GM10266 (cell line): ENCODE measurements around the gene MPST.

ENCODE experiments used
- DNase-seq: peaks from one replicate; pipeline ENCODE4 v3.0.0; 2012; ENCODE audit errors: extremely low spot score
- TF ChIP-seq, protein P1 (sequence below): IDR thresholded peaks from 2 replicates; pipeline ENCODE4 v1.5.1; 2012; ENCODE audit warnings: mild to moderate bottlenecking, low read depth; ENCODE audit not compliant: control insufficient read depth, insufficient read depth; ENCODE audit errors: missing control alignments

Gene MPST

DNA sequence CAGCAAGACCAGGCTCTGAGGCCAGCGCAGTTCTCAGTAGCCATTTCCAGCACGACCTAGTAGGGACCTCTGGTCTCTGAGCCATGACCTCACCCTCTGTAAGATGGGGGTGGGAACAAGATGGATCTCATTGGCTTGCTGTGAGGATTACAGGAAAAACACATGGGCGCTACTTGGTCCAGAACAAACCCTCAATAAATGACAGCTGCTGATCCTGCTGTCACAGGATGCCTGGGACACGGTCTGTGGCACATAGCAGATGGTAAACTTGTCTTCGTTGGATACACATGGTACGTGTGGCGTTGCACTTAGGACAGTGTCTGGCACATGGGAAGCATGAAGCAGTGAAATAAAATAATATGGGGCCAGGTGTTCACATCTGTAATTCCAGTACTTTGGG lies 27.5 kb downstream of the MPST start:
- TF ChIP-seq, protein P1, sequence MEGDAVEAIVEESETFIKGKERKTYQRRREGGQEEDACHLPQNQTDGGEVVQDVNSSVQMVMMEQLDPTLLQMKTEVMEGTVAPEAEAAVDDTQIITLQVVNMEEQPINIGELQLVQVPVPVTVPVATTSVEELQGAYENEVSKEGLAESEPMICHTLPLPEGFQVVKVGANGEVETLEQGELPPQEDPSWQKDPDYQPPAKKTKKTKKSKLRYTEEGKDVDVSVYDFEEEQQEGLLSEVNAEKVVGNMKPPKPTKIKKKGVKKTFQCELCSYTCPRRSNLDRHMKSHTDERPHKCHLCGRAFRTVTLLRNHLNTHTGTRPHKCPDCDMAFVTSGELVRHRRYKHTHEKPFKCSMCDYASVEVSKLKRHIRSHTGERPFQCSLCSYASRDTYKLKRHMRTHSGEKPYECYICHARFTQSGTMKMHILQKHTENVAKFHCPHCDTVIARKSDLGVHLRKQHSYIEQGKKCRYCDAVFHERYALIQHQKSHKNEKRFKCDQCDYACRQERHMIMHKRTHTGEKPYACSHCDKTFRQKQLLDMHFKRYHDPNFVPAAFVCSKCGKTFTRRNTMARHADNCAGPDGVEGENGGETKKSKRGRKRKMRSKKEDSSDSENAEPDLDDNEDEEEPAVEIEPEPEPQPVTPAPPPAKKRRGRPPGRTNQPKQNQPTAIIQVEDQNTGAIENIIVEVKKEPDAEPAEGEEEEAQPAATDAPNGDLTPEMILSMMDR = no peak
- DNase-seq = no peak

DNA sequence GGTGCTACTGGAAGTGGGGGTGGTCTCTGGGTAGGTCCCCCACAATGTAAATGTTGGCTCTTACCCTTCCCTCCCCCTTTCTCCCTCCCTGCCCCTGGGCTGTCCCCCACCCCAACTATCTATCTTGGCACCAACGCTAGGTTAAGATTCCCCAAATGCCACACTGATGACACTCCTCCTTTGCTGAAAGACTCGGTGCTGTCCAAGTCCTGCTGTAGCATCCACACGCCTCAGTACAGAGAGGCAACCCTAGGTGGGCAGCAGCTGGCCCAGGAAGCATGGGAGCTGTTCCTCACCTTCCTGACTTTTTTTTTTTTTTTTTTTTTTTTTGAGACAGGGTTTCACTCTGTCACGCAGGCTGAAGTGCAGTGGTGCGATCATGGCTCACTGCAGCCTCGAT lies 28.6 kb downstream of the MPST start:
- no peak for DNase-seq
- TF ChIP-seq, protein P1 = no peak

DNA sequence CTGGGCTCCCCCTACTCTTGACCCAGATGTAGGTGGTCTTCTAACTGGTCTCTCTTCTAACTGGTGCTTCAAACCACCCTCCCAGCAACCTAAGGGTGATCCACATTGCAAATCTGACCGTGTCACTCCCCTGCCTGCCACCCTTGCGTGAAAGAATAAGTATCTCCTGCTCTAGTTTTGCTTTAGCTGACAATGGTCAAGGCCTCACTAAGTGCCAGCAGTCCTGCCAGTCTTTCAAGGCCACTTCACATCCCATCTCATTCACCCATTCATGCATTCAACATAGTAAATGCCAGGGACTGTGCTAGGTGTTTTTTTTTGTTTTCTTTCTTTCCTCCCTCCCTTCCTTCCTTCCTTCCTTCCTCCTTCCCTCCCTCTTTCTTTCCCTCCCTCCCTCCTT lies 29.7 kb downstream of the MPST start:
- no peak for DNase-seq
- TF ChIP-seq, protein P1 = no peak

DNA sequence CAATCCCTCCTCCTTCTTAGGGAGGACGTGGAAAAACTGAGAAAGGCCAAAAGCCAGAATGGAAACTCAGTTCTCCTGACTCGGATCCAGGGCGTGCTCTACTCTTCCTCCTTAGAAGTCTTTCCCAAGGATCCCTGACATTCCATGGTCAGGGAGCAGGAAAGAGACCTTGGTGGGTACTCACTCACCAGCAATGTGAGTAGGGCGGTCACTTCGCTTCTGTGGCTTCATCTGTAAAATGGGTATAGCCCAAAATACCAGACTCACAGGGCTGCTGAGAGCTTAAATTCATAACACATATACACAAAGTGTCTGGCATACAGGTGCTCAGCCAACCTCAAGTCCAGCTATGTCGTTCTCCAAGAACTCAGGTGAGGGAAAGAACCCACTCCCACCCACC lies 31.4 kb downstream of the MPST start:
- TF ChIP-seq, protein P1 = no peak
- no peak for DNase-seq

DNA sequence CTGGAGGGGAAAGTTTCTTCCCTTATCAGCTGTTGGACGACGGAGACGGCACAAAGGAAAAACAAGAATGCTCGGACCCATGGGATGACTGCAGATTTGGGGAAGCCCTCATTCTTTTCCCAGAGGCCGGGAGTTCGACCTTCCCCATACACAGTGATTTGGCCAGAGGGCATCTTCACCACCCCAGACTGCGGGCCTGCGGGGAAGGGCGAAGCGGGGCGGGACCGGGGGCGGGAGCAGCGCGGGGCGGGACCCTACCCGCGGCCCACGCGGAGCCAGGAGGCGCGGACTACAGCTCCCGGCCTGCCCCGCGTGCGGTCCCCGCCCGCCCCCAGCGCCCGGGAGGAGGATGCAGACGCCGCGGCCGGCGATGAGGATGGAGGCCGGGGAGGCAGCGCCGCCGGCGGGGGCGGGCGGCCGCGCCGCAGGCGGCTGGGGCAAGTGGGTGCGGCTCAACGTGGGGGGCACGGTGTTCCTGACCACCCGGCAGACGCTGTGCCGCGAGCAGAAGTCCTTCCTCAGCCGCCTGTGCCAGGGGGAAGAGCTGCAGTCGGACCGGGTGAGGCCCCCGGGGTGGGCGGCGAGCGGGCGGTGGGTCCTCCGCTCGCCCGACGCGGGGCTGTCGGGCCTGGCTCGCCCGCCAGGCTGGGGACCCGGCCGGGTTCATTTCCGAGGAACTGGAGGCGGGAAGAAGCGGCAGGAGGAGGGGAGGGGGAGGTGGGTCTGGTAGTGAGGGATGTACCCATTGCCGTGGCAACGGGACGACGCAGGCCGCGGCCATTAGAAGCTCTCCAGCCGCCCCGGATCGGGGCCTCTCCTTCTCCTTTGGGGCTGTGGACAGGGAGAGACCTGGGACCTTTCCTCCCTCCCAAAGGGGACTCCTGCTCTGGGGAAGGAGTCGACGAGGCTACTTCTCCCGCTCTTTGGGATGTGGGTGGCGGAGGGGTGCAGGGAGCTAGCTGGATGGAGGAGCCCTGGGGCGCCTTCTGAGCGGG lies 32.1 kb downstream of the MPST start, which contains the start of gene KCTD17:
TSS of gene KCTD17 (plus strand) at position 352 of the 995 bp plus-strand sequence. CDS start at position 371, 19 bp downstream.
- DNase-seq = peak; percentile 98
- TF ChIP-seq, protein P1 = no peak

DNA sequence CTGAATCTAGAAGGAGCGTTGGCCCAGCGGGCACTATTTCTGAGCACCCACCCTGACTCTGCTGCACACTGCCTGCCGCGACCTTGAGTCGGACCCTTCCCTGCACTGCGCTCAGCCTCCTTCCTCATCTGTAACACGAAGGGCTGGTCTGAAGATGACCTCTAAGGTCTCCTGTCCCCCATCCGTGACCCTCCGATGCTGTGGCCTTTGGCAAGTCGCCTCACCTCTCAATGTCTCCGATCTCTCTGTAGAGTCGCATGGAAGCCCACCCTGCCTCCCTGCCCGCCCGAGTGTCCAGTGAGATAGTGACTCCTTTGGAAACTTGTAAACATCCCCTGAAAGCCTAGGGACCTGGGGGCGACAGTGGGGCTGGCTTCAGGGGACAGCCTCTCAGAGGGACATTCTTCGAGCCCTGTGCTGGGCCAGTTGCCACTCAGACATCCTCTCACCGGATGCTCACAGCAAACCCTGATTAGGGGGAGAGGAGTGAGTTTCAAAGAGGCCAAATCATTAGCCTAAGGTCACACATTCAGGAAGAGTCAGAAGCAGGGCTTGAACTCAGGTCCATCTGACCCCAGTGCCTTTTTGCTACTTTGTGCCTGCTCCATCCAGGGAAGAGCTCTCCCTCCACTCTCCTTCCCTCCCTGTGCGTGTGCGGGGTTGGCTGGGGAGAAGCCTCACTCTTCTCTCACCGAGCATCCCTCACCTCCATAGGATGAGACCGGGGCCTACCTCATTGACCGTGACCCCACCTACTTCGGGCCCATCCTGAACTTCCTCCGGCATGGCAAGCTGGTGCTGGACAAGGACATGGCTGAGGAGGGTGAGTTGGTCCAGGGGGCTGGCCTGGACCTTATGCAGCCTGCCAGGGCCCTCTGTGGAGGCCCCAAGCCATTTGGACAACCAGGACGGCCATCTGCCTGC lies 33.1 kb downstream of the MPST start:
- TF ChIP-seq, protein P1 = no peak
- no peak for DNase-seq
